CMK (cell line): ENCODE results near the gene UBTD2.
"Not testable (repeated sequence)": the region's sequence is repeated elsewhere in the genome, so short reads cannot be mapped to it uniquely, and the experiment has no call there.

Source experiments
- DNase-seq: peaks from one replicate; pipeline ENCODE4 v3.0.0-alpha.2; 2010; ENCODE audit warnings: low read depth

Gene UBTD2

GRCh38 chr5:172283020-172283861, at the start of gene UBTD2:
UBTD2 (minus strand) TSS chr5:172283764; CDS start chr5:172283665, 99 bp downstream.
- DNase-seq = no peak

GRCh38 chr5:172326901-172327300, 43.3 kb upstream of the UBTD2 start:
- DNase-seq = not testable (repeated sequence)

GRCh38 chr5:172325452-172325851, 41.9 kb upstream of the UBTD2 start:
- DNase-seq = no peak

- DNase-seq = no peak
These were observed 38.7 kb upstream of the UBTD2 start for GRCh38 chr5:172322028-172322965.

GRCh38 chr5:172321593-172321992, 38.0 kb upstream of the UBTD2 start:
- DNase-seq = no peak

- DNase-seq = no peak
These were observed 36.3 kb upstream of the UBTD2 start for GRCh38 chr5:172319708-172320441.

GRCh38 chr5:172315587-172316493, 32.3 kb upstream of the UBTD2 start:
- no peak for DNase-seq

- no peak for DNase-seq
These were observed 30.4 kb upstream of the UBTD2 start for GRCh38 chr5:172313915-172314314.

GRCh38 chr5:172312286-172312685, 28.7 kb upstream of the UBTD2 start:
- no peak for DNase-seq

GRCh38 chr5:172311605-172312004, 28.0 kb upstream of the UBTD2 start:
- DNase-seq = no peak

- DNase-seq = no peak
These were observed 27.5 kb upstream of the UBTD2 start for GRCh38 chr5:172311026-172311425.

- DNase-seq = no peak
These were observed 21.8 kb upstream of the UBTD2 start for GRCh38 chr5:172305380-172305779.

GRCh38 chr5:172303572-172304335, 20.2 kb upstream of the UBTD2 start:
- no peak for DNase-seq

- DNase-seq = no peak
These were observed 19.6 kb upstream of the UBTD2 start for GRCh38 chr5:172303162-172303561.

GRCh38 chr5:172302047-172302710, 18.6 kb upstream of the UBTD2 start:
- no peak for DNase-seq

- DNase-seq = no peak
These were observed 16.4 kb upstream of the UBTD2 start for GRCh38 chr5:172299916-172300439.

- no peak for DNase-seq
These were observed 11.3 kb upstream of the UBTD2 start for GRCh38 chr5:172294831-172295230.

GRCh38 chr5:172293745-172294342, 10.3 kb upstream of the UBTD2 start:
- DNase-seq = no peak
